HepG2 (cell line): ENCODE results near the gene HSPA1B. TPM values are rescaled to one million over a fixed set of nuclear protein-coding genes. Genes with fewer than 3 reads are reported as not detected.
A peak's percentile ranks its signal among the peaks of the same experiment; 100 is the strongest.
"Not testable (repeated sequence)": the region's sequence is repeated elsewhere in the genome, so short reads cannot be mapped to it uniquely, and the experiment has no call there.

Source experiments
- ATAC-seq: fragments of 200-7000 bp; cut with Tn5 transposase; 3 replicates; pipeline ENCODE4 v1.9.1; 2020; ENCODE audit warnings: mild to moderate bottlenecking, moderate library complexity
- BruUV-seq: library from RNA; stranded (reverse); fragments of 400-500 nt; replicated peaks from 2 replicates; lab custom pipeline; 2021; lab: Mats Ljungman, UMichigan
- CTCF ChIA-PET: fragments of 300-600 bp; formaldehyde crosslinking; extraction: SDS; loops from one replicate; lab custom pipeline; 2021; ENCODE audit warnings: low total read pairs, inconsistent platforms, low intra/inter-chr PET ratio; lab: Yijun Ruan, JAX
- POLR2A ChIA-PET: fragments of 350-600 bp; sonication (Branson Sonifier 250); formaldehyde crosslinking; loops from one replicate; lab custom pipeline; 2020; ENCODE audit warnings: antibody characterized with exemption, inconsistent platforms; lab: Yijun Ruan, JAX
- DNase-seq: peaks from one replicate; pipeline ENCODE4 v3.0.0-alpha.2; 2015; ENCODE audit warnings: low spot score
- FAIRE-seq: peaks from 3 replicates; lab custom pipeline; 2011; peaks lifted over from hg19 to GRCh38; lab: Jason Lieb, UNC
- H2AFZ ChIP-seq: one replicate; pipeline ENCODE4 v1.6.1; 2011; ENCODE audit warnings: low read length, inconsistent platforms
- H3K27ac ChIP-seq: fragments of 300-600 bp; 3 replicates; pipeline ENCODE4 v1.8.0; 2011; ENCODE audit warnings: mixed run types, mild to moderate bottlenecking, mixed read lengths, low read length, inconsistent platforms; ENCODE audit not compliant: insufficient read depth; ENCODE audit errors: extremely low read length
- H3K27me3 ChIP-seq, 2 experiments: fragments of 200-600 bp in 1 of 2; 2 replicates in 1 of 2; 3 replicates in 1 of 2; pipeline versions ENCODE4 v1.6.0 to v1.8.0; 2011; ENCODE audit warnings: low read length in 2 of 2, mild to moderate bottlenecking in 2 of 2, moderate library complexity in 2 of 2, inconsistent platforms in 1 of 2; ENCODE audit not compliant: insufficient read depth in 2 of 2, control insufficient read depth in 1 of 2
- H3K36me3 ChIP-seq, 2 experiments: fragments of 200-600 bp in 1 of 2; replicated peaks in 1 of 2; 2 replicates in 1 of 2; 3 replicates in 1 of 2; pipeline versions ENCODE4 v1.5.1 to v1.8.0; 2011; ENCODE audit warnings: low read length in 2 of 2, inconsistent platforms in 1 of 2; ENCODE audit not compliant: insufficient read depth in 2 of 2, control insufficient read depth in 1 of 2
- H3K4me1 ChIP-seq: 2 replicates; pipeline ENCODE4 v1.5.1; 2012; ENCODE audit warnings: low read length, inconsistent platforms; ENCODE audit not compliant: insufficient read depth
- H3K4me2 ChIP-seq: 2 replicates; pipeline ENCODE4 v1.6.0; 2011; ENCODE audit warnings: low read depth, low read length, inconsistent platforms
- H3K4me3 ChIP-seq, 3 experiments: fragments of 200-600 bp in 1 of 3; sonication (generic), shearing (Covaris generic) in 1 of 3; replicated peaks in 1 of 3; 2 replicates each; pipeline ENCODE4 v1.5.1; 2011 to 2016; ENCODE audit warnings: low read length in 3 of 3, inconsistent platforms in 2 of 3, low read depth in 2 of 3, mild to moderate bottlenecking in 2 of 3, control low read depth in 1 of 3, mixed read lengths in 1 of 3; ENCODE audit not compliant: insufficient read depth in 1 of 3
- H3K79me2 ChIP-seq: one replicate; pipeline ENCODE4 v1.6.1; 2011; ENCODE audit warnings: low read length, inconsistent platforms; ENCODE audit not compliant: insufficient read depth
- H3K9ac ChIP-seq: 2 replicates; pipeline ENCODE4 v1.6.0; 2011; ENCODE audit warnings: mild to moderate bottlenecking, low read depth, low read length, inconsistent platforms; ENCODE audit not compliant: insufficient read depth
- H3K9me3 ChIP-seq: 2 replicates; pipeline ENCODE4 v1.5.1; 2012; ENCODE audit warnings: mild to moderate bottlenecking, low read length
- H4K20me1 ChIP-seq: 2 replicates; pipeline ENCODE4 v1.6.0; 2011; ENCODE audit warnings: inconsistent platforms, mild to moderate bottlenecking, low read length, moderate library complexity; ENCODE audit not compliant: insufficient read depth
- ARID4A ChIP-seq: sonication (generic); formaldehyde crosslinking; IDR thresholded peaks from 2 replicates; pipeline ENCODE4 v1.5.0; 2020; ENCODE audit warnings: mild to moderate bottlenecking, missing genetic modification reagents, borderline replicate concordance
- FOXK1 ChIP-seq: sonication (generic); formaldehyde crosslinking; IDR thresholded peaks from 2 replicates; pipeline ENCODE4 v1.4.0; 2020; ENCODE audit warnings: low read depth, missing genetic modification reagents, borderline replicate concordance
- GABPB1 ChIP-seq: IDR thresholded peaks from 2 replicates; pipeline ENCODE4 v1.6.1; 2016; ENCODE audit warnings: mild to moderate bottlenecking, missing genetic modification reagents, moderate library complexity, missing compliant biosample characterization
- GZF1 ChIP-seq: sonication (generic); formaldehyde crosslinking; IDR thresholded peaks from 2 replicates; pipeline ENCODE4 v1.5.1; 2020; ENCODE audit warnings: mild to moderate bottlenecking, missing genetic modification reagents
- MXD4 ChIP-seq: IDR thresholded peaks from 2 replicates; pipeline ENCODE4 v1.6.1; 2016; ENCODE audit warnings: mild to moderate bottlenecking, missing biosample characterization, missing genetic modification reagents
- ZNF414 ChIP-seq: sonication (generic); formaldehyde crosslinking; IDR thresholded peaks from 2 replicates; pipeline ENCODE4 v1.5.0; 2020; ENCODE audit warnings: missing genetic modification reagents
- ZNF770 ChIP-seq: sonication (generic); formaldehyde crosslinking; IDR thresholded peaks from 2 replicates; pipeline ENCODE4 v1.5.0; 2020; ENCODE audit warnings: mild to moderate bottlenecking, missing genetic modification reagents
- ZSCAN20 ChIP-seq: sonication (generic); formaldehyde crosslinking; IDR thresholded peaks from 2 replicates; pipeline ENCODE4 v1.4.0; 2020; ENCODE audit warnings: missing genetic modification reagents, mild to moderate bottlenecking, borderline replicate concordance
- WGBS: methylation state at CpG from one replicate; pipeline ENCODE4 v1.1.6; 2017; ENCODE audit warnings: low lambda C conversion rate; 5-methylcytosine and 5-hydroxymethylcytosine counted together
- in situ Hi-C: cut with HindIII; loops from 2 replicates; pipeline ENCODE4 v1.10.0; 2017; ENCODE audit warnings: low pct_unique_long_range_greater_than_20kb; ENCODE audit not compliant: extremely low pct_ligation_motif_present
- intact Hi-C: fragments of 100-400 bp; cut with micrococcal nuclease; formaldehyde crosslinking; loops from one replicate; pipeline ENCODE4 v1.10.0; 2022; ENCODE audit not compliant: unreplicated experiment
- polyA plus RNA-seq, 8 experiments: library from polyadenylated mRNA; depleted of rRNA in 3 of 8; stranded (reverse) in 7 of 8; unstranded in 1 of 8; fragments of >200 nt; fragmentation: Illumina TruSeq in 4 of 8; extraction: Trizol in 4 of 8; gene quantifications; 2 replicates each; pipeline versions ENCODE4 v1.2.1 to v1.2.3, GENCODE V29; 2011 to 2016; ENCODE audit warnings: low read depth in 4 of 8, missing spikeins in 1 of 8, mixed read lengths in 1 of 8; ENCODE audit not compliant: insufficient read depth in 1 of 8
- total RNA-seq, 5 experiments: library from RNA; depleted of rRNA; stranded (reverse); fragments of >200 nt; fragmentation: Illumina TruSeq; extraction: Trizol; gene quantifications; 2 replicates each; pipeline ENCODE4 v1.2.3, GENCODE V29; 2016; ENCODE audit warnings: low read depth in 1 of 5

The HSPA1B gene
- total and polyA plus RNA-seq, 2 of the 13 experiments (the other 11 are each of a cell fraction or from before 2014, with no cell fraction given) = 26.0 to 186 TPM

GRCh38 chr6:31822036-31822821, 5.3 kb upstream of the HSPA1B start (continued):
- TF ChIP-seq GZF1 (CRISPR knock-in tag) (0 out of 2 replicates have a peak, but pooled peaks have one; percentile 46), FOXK1 (CRISPR knock-in tag) (peak; percentile 10; the same call in 1 of the 2 replicates), ZSCAN20 (CRISPR knock-in tag) (peak; percentile 43; the same call in 1 of the 2 replicates), MXD4 (CRISPR knock-in tag) (peak; percentile 74; the same call in 1 of the 2 replicates), ZNF770 (CRISPR knock-in tag) (no peak), ARID4A (CRISPR knock-in tag) (peak; percentile 45; the same call in 1 of the 2 replicates), GABPB1 (CRISPR knock-in tag) (peak; percentile 10; the same call in 1 of the 2 replicates), ZNF414 (0 out of 2 replicates have a peak, but pooled peaks have one; percentile 12)

GRCh38 chr6:31823592-31824196, 3.8 kb upstream of the HSPA1B start:
- in situ Hi-C loops, BruUV-seq, CTCF ChIA-PET: not testable (repeated sequence)

More at GRCh38 chr6:31823592-31824196, 3.8 kb upstream of the HSPA1B start:
- DNase-seq, FAIRE-seq, H2AFZ ChIP-seq, H4K20me1 ChIP-seq, H3K9ac ChIP-seq, H3K4me2 ChIP-seq, ATAC-seq, H3K9me3 ChIP-seq, H3K4me3 ChIP-seq, H3K36me3 ChIP-seq, H3K27me3 ChIP-seq: not testable (repeated sequence)
- 96% methylated on average over 9 of the region's 9 CpGs for WGBS
- intact Hi-C loops = loop anchor here (2.0 kb wide), 1 partner anchor 143 kb away; the partner anchor contains the start of gene LY6G5C
- POLR2A ChIA-PET = interaction anchor here (0.9 to 6.9 kb wide), 7 partner anchors 8 to 129 kb away, joined by 3 to 66 read pairs (median 14); partner anchors contain the start of genes CLIC1, LSM2, MSH5 and VARS1
- peak overlapping the region; percentile 12 for H3K27ac ChIP-seq
- H3K79me2 ChIP-seq = peaks cover 15% of the 10 kb centered on the region
- peaks cover 58% of the 10 kb centered on the region for H3K4me1 ChIP-seq
